MM.1S (cell line): Measurements from ENCODE around the gene SEC24D.

Experiments
- EZH2 ChIP-seq: fragments of 300-600 bp; sonication (generic); optimal IDR thresholded peaks from 2 replicates; pipeline ENCODE3; 2017; ENCODE audit warnings: low read depth, mild to moderate bottlenecking, antibody characterized with exemption, low read length, mixed read lengths
- EZH2phosphoT487 ChIP-seq: fragments of 300-600 bp; sonication (generic); IDR thresholded peaks from 2 replicates; pipeline ENCODE4 v1.6.1; 2018; ENCODE audit warnings: antibody characterized with exemption, low read length
- TF ChIP-seq, protein P1 (sequence below): fragments of 300-600 bp; sonication (generic); IDR thresholded peaks from 2 replicates; pipeline ENCODE4 v1.5.1; 2016; ENCODE audit warnings: antibody characterized with exemption, low read length, mixed read lengths

DNA sequence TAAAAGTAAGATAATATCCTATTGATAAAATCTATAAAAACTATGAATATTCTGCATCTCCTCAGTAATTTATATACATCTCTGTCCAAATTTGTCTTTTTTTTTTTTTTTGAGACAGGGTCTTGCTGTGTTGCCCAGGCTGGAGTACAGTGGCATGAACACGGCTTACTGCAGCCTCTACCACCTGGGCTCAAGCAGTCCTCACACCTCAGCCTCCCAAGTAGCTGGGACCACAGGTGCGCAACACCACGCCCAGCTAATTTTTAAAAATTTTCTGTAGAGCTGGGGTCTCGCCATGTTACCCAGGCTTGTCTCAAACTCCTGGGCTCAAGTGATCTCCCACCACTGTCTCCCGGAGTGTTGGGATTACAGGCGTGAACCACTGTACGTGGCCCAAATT, 12.3 kb upstream of the SEC24D start:
- TF ChIP-seq, protein P1, sequence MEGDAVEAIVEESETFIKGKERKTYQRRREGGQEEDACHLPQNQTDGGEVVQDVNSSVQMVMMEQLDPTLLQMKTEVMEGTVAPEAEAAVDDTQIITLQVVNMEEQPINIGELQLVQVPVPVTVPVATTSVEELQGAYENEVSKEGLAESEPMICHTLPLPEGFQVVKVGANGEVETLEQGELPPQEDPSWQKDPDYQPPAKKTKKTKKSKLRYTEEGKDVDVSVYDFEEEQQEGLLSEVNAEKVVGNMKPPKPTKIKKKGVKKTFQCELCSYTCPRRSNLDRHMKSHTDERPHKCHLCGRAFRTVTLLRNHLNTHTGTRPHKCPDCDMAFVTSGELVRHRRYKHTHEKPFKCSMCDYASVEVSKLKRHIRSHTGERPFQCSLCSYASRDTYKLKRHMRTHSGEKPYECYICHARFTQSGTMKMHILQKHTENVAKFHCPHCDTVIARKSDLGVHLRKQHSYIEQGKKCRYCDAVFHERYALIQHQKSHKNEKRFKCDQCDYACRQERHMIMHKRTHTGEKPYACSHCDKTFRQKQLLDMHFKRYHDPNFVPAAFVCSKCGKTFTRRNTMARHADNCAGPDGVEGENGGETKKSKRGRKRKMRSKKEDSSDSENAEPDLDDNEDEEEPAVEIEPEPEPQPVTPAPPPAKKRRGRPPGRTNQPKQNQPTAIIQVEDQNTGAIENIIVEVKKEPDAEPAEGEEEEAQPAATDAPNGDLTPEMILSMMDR: no peak
- TF ChIP-seq EZH2 (no peak), EZH2phosphoT487 (no peak)
